NCI-H2029 (cell line): ENCODE measurements around the gene TEKTIP1.

ENCODE experiments used
- DNase-seq: peaks from one replicate; lab custom pipeline; 2025; lab: John Stamatoyannopoulos, UW

The TEKTIP1 gene

DNA sequence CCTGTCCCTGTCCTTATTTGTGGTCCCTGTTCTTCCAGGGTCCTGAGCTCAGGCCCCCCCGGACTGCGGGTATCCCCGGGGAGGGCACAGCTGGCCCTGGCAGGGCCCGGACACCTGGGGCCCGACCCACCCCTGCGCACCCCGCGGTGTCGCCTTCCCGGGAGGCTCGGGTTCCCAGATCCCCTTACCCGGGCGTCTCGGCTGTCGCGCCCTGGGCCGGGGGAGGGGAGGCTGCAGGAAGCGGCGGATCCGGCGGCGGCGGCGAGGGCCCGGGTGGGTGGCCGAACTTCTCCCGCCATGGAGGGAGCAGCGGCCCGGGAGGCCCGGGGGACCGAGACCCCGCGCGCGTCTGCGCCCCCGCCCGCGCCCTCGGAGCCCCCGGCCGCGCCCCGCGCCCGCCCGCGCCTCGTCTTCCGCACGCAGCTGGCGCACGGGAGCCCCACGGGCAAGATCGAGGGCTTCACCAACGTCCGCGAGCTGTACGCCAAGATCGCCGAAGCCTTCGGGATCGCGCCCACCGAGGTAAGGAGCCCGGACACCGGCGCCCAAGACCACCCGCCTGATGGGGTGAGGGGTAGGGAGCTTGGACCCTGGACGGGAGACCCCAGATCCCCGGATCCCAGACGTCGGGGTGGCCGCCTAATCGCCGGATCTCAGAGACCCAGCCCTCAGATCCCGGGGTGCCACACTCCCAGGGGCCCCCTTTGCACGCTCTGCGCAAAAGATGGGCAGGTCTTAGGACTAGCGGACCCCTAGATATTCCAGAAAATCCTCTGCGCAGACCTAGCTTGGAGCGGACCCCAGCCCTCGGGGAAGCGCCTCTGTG is 46.5 kb downstream of the TEKTIP1 start, which contains the start of gene GIPC3:
GIPC3 (plus strand) TSS at position 178 of the 826 bp plus-strand sequence; CDS start at position 298, 120 bp downstream.
- DNase-seq, result no peak

DNA sequence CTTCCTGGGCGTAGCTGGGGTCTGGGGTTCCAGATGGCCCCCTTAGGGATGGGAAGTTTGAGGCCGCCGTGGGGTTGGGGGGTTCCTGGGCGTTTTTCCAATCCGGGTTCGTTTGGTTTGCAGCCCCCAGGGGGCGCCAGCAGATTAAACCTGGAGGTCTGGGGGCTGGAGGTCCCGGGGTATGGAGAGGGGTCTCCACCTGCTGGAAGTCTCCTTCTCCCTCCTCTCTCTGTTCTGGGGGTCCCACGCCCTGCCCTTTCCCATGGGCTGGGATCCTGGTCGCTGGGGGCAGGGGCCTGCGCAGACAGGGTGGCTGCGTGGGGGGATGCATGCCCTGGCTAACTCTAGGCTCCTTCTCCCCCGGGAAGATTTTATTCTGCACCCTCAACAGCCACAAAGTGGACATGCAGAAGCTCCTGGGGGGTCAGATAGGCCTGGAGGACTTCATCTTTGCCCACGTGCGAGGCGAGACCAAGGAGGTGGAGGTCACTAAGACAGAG is 47.2 kb downstream of the TEKTIP1 start:
- no peak for DNase-seq

DNA sequence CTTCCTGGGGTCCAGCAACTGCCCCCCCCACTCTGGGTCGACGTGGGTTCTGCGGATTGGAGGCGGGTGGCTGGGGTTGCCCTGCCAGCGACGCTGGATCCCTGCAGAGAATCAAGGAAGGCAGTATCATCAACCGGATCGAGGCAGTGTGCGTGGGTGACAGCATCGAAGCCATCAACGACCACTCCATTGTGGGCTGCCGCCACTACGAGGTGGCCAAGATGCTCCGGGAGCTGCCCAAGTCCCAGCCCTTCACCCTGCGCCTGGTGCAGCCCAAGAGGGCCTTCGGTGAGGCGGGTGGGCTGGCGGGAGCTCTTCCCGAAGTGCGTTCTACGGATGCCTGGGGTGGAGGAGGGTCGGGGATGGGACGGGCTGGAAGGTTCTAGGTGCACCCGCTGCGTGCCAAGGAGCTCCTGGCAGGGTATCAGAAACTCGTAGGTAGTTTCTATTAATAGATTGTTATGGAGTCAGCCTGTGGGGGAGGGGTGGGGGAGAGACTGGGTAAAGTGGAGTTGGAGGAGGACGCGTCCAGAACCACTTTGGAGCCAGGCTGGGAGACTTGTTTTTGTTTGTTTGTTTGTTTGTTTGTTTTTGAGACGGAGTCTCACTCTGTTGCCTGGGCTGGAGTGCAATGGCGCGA is 47.9 kb downstream of the TEKTIP1 start:
- DNase-seq, result peak; percentile 57

DNA sequence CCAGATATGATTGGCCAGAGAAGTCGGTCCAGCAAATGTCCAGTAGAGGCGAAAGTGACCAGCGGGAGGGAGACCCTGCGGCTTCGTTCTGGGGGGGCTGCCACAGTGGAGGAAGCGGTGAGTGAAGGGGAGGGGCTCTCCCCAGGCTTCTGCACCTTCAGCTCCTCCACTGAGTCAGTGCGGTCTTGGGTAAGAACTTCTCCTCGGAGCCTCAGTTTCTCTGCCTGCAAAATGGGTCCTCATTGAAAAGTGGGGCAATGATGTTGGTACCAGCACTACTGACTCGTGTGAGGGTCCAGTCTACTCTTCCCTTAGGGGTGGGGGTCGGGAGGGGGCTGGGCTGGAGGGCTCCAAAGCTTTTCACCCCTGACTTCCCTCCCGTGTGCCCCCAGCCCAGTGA is 50.5 kb downstream of the TEKTIP1 start:
- DNase-seq, result no peak

DNA sequence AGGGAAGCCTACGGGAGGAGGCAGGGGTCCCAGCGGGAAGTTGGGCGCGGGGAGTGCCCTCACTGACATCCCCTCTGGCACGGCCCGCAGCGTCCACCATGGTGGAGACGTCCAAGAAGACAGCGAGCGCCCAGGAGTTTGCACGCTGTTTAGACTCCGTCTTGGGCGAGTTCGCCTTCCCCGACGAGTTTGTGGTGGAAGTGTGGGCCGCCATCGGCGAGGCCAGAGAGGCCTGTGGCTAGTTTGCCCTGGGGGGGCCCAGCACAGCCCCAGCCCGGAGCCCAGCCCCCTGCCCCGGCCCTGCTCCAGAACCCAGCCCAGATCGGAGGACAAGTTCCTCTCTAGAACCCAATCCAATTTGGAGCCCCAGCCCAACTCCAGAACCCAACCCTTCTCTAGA is 51.0 kb downstream of the TEKTIP1 start:
- no peak for DNase-seq

DNA sequence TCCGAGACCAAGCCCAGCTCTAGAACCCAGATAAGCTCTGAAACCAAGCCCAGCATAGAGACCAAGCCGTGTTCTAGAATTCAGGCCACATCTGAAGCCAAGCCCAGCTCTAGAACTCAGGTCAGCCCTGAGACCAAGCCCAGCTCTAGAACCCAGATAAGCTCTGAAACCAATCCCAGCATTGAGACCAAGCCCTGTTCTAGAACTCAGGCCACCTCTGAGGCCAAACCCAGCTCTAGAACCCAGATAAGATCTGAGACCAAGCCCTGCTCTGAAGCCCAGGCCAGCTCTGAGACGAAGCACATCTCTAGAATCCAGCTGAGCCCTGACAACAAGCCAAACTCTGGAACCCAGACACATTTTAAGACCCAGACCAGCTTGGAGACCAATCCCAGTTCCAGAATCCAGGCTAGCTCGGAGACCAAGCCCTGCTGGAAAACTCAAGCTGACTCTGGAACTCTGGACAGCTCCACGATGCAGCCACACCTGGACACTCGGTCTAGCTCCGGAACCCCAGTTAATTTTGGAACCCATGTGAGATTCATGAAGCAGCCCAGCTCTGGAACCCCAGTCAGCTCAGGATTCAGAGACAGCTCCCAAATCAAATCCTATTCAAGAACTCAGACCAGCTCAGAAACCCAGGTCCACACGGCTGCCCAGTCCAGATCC is 52.2 kb downstream of the TEKTIP1 start:
- DNase-seq, result no peak

DNA sequence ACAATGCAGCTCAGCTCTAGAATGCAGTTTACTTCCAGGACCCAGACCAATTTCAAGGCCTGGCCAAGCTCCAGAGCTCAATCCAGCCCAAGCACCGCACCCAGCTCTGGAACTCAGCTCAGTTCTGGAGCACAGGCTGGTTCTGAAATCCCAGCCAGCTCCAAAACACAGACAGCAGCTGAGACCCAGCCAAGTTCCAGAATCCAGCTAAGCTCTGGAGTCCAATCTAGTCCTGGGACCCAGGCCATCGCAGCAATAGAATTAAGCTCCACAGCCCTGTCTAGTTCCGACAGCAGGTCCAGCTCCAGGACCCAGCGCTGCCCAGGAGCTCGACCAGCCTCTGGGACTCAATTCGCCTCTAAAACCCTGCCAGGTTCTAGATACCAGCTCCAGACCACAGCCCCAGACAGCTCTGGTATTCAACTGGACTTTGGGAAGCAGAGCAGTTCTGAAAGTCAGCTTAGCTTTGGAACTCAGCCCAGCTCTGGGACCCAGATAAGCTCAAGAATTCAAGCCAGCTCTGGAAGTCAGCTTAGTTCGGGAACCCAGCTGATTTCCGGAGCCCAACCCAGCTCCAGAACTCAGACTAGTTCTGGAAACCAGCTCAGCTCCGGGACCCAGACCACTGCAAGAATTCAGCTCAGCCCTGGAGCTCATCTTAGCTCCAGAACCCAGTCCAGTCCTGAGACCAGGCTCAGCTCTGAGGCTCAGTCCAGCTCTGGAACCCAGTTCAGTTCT is 53.1 kb downstream of the TEKTIP1 start:
- no peak for DNase-seq

DNA sequence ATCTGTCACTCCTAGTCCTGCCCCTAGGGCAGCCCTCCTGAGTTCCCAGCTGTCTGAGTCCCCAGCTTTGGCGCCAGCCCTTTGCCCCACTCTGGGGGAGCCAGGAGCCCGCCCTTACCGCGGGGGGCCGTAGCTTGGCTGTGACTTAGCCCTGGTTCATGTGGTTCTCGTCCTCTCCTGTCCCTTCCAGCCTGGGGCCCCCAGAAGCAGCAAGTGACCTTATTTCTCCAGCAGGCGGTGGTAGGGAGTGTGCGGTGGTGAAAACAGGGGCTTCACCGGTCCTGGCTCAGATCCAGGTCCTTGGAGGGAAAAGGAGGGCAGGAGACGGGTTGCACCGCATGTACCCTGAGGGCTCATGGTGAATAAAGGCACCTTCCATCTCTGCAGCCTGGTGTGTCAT is 54.2 kb downstream of the TEKTIP1 start:
- DNase-seq, result no peak
